Muscle layer of colon (tissue), 2 donors: ENCODE results near the gene TMEM97.
"Not testable (repeated sequence)": the region's sequence is repeated elsewhere in the genome, so short reads cannot be mapped to it uniquely, and the experiment has no call there.

Experiments used
- H3K27ac ChIP-seq: one replicate; pipeline ENCODE4 v1.7.0; 2013; ENCODE audit warnings: low read depth, mild to moderate bottlenecking, low read length, moderate library complexity
- H3K27me3 ChIP-seq, 2 donors: one replicate each; pipeline ENCODE4 v1.7.0; 2013; ENCODE audit warnings: low read length in 2 of 2, mild to moderate bottlenecking in 2 of 2; ENCODE audit not compliant: insufficient read depth in 2 of 2, control insufficient read depth in 1 of 2
- H3K36me3 ChIP-seq: one replicate; pipeline ENCODE4 v1.7.0; 2013; ENCODE audit warnings: mild to moderate bottlenecking, low read length; ENCODE audit not compliant: insufficient read depth
- H3K4me1 ChIP-seq: one replicate; pipeline ENCODE4 v1.7.0; 2013; ENCODE audit warnings: mild to moderate bottlenecking, low read length; ENCODE audit not compliant: insufficient read depth
- H3K4me3 ChIP-seq, 2 donors: one replicate each; pipeline ENCODE4 v1.7.0; 2013; ENCODE audit warnings: low read length in 2 of 2, low read depth in 1 of 2, mild to moderate bottlenecking in 1 of 2, moderate library complexity in 1 of 2
- H3K9ac ChIP-seq: one replicate; pipeline ENCODE4 v1.7.0; 2013; ENCODE audit warnings: low read length
- H3K9me3 ChIP-seq: one replicate; pipeline ENCODE4 v1.7.0; 2013; ENCODE audit warnings: mild to moderate bottlenecking, low read length
- donor health status: abdominal sarcoma.
- donor health status: Adenocarcinoma of cecum.

The TMEM97 gene

GRCh38 chr17:28318759-28319597, at the start of gene TMEM97:
Gene TMEM97 (plus strand): TSS chr17:28319200. CDS start chr17:28319240, 40 bp downstream.
- Histone ChIP-seq H3K27ac (peak within 1 kb of the TSS; percentile 70), H3K9me3 (no peaks in the 10 kb centered on the region), H3K4me1 (peaks cover 15% of the 10 kb centered on the region), H3K27me3 (no peaks in the 10 kb centered on the region), H3K36me3 (no peaks in the 10 kb centered on the region), H3K9ac (peak within 1 kb of the TSS; percentile 18), H3K4me3 (peak within 1 kb of the TSS; percentile 64 to 78)

GRCh38 chr17:28270055-28270454, 48.9 kb upstream of the TMEM97 start:
- Histone ChIP-seq H3K27me3 (no peaks in the 10 kb centered on the region), H3K4me3 (no peak overlapping the region), H3K27ac (no peak overlapping the region), H3K9ac (no peak overlapping the region), H3K9me3 (no peaks in the 10 kb centered on the region), H3K4me1 (no peaks in the 10 kb centered on the region), H3K36me3 (no peaks in the 10 kb centered on the region)

- no peaks in the 10 kb centered on the region for H3K4me1 ChIP-seq
- H3K9ac ChIP-seq = no peak overlapping the region
- H3K27ac ChIP-seq = no peak overlapping the region
- H3K36me3 ChIP-seq = no peaks in the 10 kb centered on the region
- H3K9me3 ChIP-seq = no peaks in the 10 kb centered on the region
- H3K4me3 ChIP-seq = no peak overlapping the region
- H3K27me3 ChIP-seq = no peaks in the 10 kb centered on the region
These were observed 48.1 kb upstream of the TMEM97 start for GRCh38 chr17:28270926-28271325.

GRCh38 chr17:28271431-28271830, 47.6 kb upstream of the TMEM97 start:
- no peaks in the 10 kb centered on the region for H3K4me1 ChIP-seq
- H3K9ac ChIP-seq = no peak overlapping the region
- H3K27me3 ChIP-seq = no peaks in the 10 kb centered on the region
- no peak overlapping the region for H3K27ac ChIP-seq
- no peaks in the 10 kb centered on the region for H3K36me3 ChIP-seq
- no peak overlapping the region for H3K4me3 ChIP-seq
- H3K9me3 ChIP-seq = no peaks in the 10 kb centered on the region

- no peak overlapping the region for H3K27ac ChIP-seq
- no peaks in the 10 kb centered on the region for H3K4me1 ChIP-seq
- no peaks in the 10 kb centered on the region for H3K27me3 ChIP-seq
- no peaks in the 10 kb centered on the region for H3K36me3 ChIP-seq
- no peak overlapping the region for H3K9ac ChIP-seq
- H3K4me3 ChIP-seq = no peak overlapping the region
- no peaks in the 10 kb centered on the region for H3K9me3 ChIP-seq
These were observed 46.8 kb upstream of the TMEM97 start for GRCh38 chr17:28272166-28272565.

- H3K27me3 ChIP-seq, H3K36me3 ChIP-seq, H3K9me3 ChIP-seq, H3K9ac ChIP-seq, H3K4me3 ChIP-seq, H3K4me1 ChIP-seq, H3K27ac ChIP-seq: not testable (repeated sequence)
These were observed 45.7 kb upstream of the TMEM97 start for GRCh38 chr17:28273341-28273740.

GRCh38 chr17:28274591-28275265, 44.3 kb upstream of the TMEM97 start:
- no peaks in the 10 kb centered on the region for H3K4me1 ChIP-seq
- no peak overlapping the region for H3K9ac ChIP-seq
- no peak overlapping the region for H3K4me3 ChIP-seq
- H3K9me3 ChIP-seq = no peaks in the 10 kb centered on the region
- no peaks in the 10 kb centered on the region for H3K36me3 ChIP-seq
- no peak overlapping the region for H3K27ac ChIP-seq
- no peaks in the 10 kb centered on the region for H3K27me3 ChIP-seq

- no peak overlapping the region for H3K9ac ChIP-seq
- no peak overlapping the region for H3K4me3 ChIP-seq
- H3K36me3 ChIP-seq = no peaks in the 10 kb centered on the region
- no peaks in the 10 kb centered on the region for H3K27me3 ChIP-seq
- no peaks in the 10 kb centered on the region for H3K4me1 ChIP-seq
- no peak overlapping the region for H3K27ac ChIP-seq
- H3K9me3 ChIP-seq = no peaks in the 10 kb centered on the region
These were observed 43.0 kb upstream of the TMEM97 start for GRCh38 chr17:28276011-28276410.

- H3K27me3 ChIP-seq = no peaks in the 10 kb centered on the region
- H3K9me3 ChIP-seq = no peaks in the 10 kb centered on the region
- no peak overlapping the region for H3K27ac ChIP-seq
- H3K36me3 ChIP-seq = no peaks in the 10 kb centered on the region
- no peak overlapping the region for H3K4me3 ChIP-seq
- H3K9ac ChIP-seq = no peak overlapping the region
- H3K4me1 ChIP-seq = no peaks in the 10 kb centered on the region
These were observed 39.6 kb upstream of the TMEM97 start for GRCh38 chr17:28279411-28279810.

- H3K4me3 ChIP-seq = no peak overlapping the region
- H3K9me3 ChIP-seq = no peaks in the 10 kb centered on the region
- H3K4me1 ChIP-seq = no peaks in the 10 kb centered on the region
- H3K27me3 ChIP-seq = no peaks in the 10 kb centered on the region
- H3K9ac ChIP-seq = no peak overlapping the region
- no peak overlapping the region for H3K27ac ChIP-seq
- H3K36me3 ChIP-seq = no peaks in the 10 kb centered on the region
These were observed 38.2 kb upstream of the TMEM97 start for GRCh38 chr17:28280826-28281225.

GRCh38 chr17:28282596-28282995, 36.4 kb upstream of the TMEM97 start:
- Histone ChIP-seq H3K4me3 (no peak overlapping the region), H3K9ac (no peak overlapping the region), H3K27ac (no peak overlapping the region), H3K27me3 (no peaks in the 10 kb centered on the region), H3K9me3 (no peaks in the 10 kb centered on the region), H3K4me1 (no peaks in the 10 kb centered on the region), H3K36me3 (no peaks in the 10 kb centered on the region)
